H9 (cell line): Measurements from ENCODE around the gene LIX1L. TPM values are rescaled to one million over a fixed set of nuclear protein-coding genes. Genes with fewer than 3 reads are reported as not detected.

ENCODE experiments used
- DNase-seq: peaks from one replicate; pipeline ENCODE4 v3.0.0-alpha.2; 2017
- H2AFZ ChIP-seq: one replicate; pipeline ENCODE4 v1.6.1; 2013; ENCODE audit warnings: mild to moderate bottlenecking, low read length, control low read depth, moderate library complexity
- H2AK5ac ChIP-seq: 2 replicates; pipeline ENCODE4 v1.6.1; 2013; ENCODE audit warnings: low read length, control low read depth, mixed read lengths; ENCODE audit not compliant: insufficient read length
- H2BK120ac ChIP-seq: one replicate; pipeline ENCODE4 v1.6.1; 2013; ENCODE audit warnings: low read depth, mild to moderate bottlenecking, low read length, control low read depth, inconsistent platforms; ENCODE audit not compliant: poor library complexity, severe bottlenecking
- H2BK12ac ChIP-seq: 2 replicates; pipeline ENCODE4 v1.6.1; 2013; ENCODE audit warnings: low read length, control low read depth, mixed read lengths, low read depth; ENCODE audit not compliant: insufficient read length
- H2BK15ac ChIP-seq: 2 replicates; pipeline ENCODE4 v1.6.1; 2013; ENCODE audit warnings: low read depth, low read length, control low read depth
- H2BK20ac ChIP-seq: one replicate; pipeline ENCODE4 v1.6.1; 2013; ENCODE audit warnings: low read depth, mild to moderate bottlenecking, low read length, control low read depth, inconsistent platforms; ENCODE audit not compliant: poor library complexity, severe bottlenecking
- H2BK5ac ChIP-seq: 2 replicates; pipeline ENCODE4 v1.6.1; 2013; ENCODE audit warnings: low read length, control low read depth, mixed read lengths; ENCODE audit not compliant: insufficient read length
- H3K14ac ChIP-seq: 2 replicates; pipeline ENCODE4 v1.6.1; 2013; ENCODE audit warnings: low read length, control low read depth; ENCODE audit not compliant: insufficient read depth
- H3K18ac ChIP-seq: 2 replicates; pipeline ENCODE4 v1.6.1; 2013; ENCODE audit warnings: low read depth, mild to moderate bottlenecking, mixed read lengths, low read length, control low read depth; ENCODE audit not compliant: insufficient read length
- H3K23ac ChIP-seq: 2 replicates; pipeline ENCODE4 v1.6.1; 2013; ENCODE audit warnings: low read length, control low read depth, mixed read lengths, low read depth; ENCODE audit not compliant: insufficient read length
- H3K23me2 ChIP-seq: 2 replicates; pipeline ENCODE4 v1.6.1; 2013; ENCODE audit warnings: low read depth, mild to moderate bottlenecking, mixed read lengths, low read length, control low read depth; ENCODE audit not compliant: insufficient read length, poor library complexity, severe bottlenecking
- H3K27ac ChIP-seq: 2 replicates; pipeline ENCODE4 v1.5.1; 2013; ENCODE audit warnings: low read length, control low read depth, mixed read lengths, low read depth; ENCODE audit not compliant: insufficient read length
- H3K27me3 ChIP-seq: 2 replicates; pipeline ENCODE4 v1.6.1; 2013; ENCODE audit warnings: low read length, control low read depth, inconsistent platforms; ENCODE audit not compliant: insufficient read depth
- H3K4ac ChIP-seq: 2 replicates; pipeline ENCODE4 v1.6.1; 2013; ENCODE audit warnings: low read depth, mild to moderate bottlenecking, control low read depth, inconsistent platforms, low read length, moderate library complexity
- H3K4me1 ChIP-seq: 2 replicates; pipeline ENCODE4 v1.6.1; 2013; ENCODE audit warnings: low read length, control low read depth, inconsistent platforms; ENCODE audit not compliant: insufficient read depth
- H3K4me2 ChIP-seq: 2 replicates; pipeline ENCODE4 v1.6.1; 2013; ENCODE audit warnings: low read length, control low read depth, mixed read lengths; ENCODE audit not compliant: insufficient read length, insufficient read depth
- H3K56ac ChIP-seq: 2 replicates; pipeline ENCODE4 v1.6.1; 2013; ENCODE audit warnings: low read depth, mild to moderate bottlenecking, mixed read lengths, low read length, control low read depth; ENCODE audit not compliant: insufficient read length
- H3K79me1 ChIP-seq: 2 replicates; pipeline ENCODE4 v1.6.1; 2013; ENCODE audit warnings: low read depth, mild to moderate bottlenecking, moderate library complexity, low read length, control low read depth, inconsistent platforms; ENCODE audit not compliant: insufficient read depth, poor library complexity, severe bottlenecking
- H3K79me2 ChIP-seq: 2 replicates; pipeline ENCODE4 v1.6.1; 2013; ENCODE audit warnings: low read length, control low read depth, inconsistent platforms; ENCODE audit not compliant: insufficient read depth
- H3K9ac ChIP-seq: 2 replicates; pipeline ENCODE4 v1.6.1; 2013; ENCODE audit warnings: low read length, control low read depth, mixed read lengths; ENCODE audit not compliant: insufficient read length; ENCODE audit errors: extremely low read depth
- H3K9me3 ChIP-seq: one replicate; pipeline ENCODE4 v1.6.1; 2013; ENCODE audit warnings: low read depth, low read length, inconsistent platforms; ENCODE audit not compliant: control insufficient read depth
- H3T11ph ChIP-seq: one replicate; pipeline ENCODE4 v1.6.1; 2013; ENCODE audit warnings: mild to moderate bottlenecking, low read length, control low read depth, inconsistent platforms
- H4K20me1 ChIP-seq: one replicate; pipeline ENCODE4 v1.6.1; 2013; ENCODE audit not compliant: control insufficient read depth, insufficient read length, insufficient read depth
- H4K5ac ChIP-seq: 2 replicates; pipeline ENCODE4 v1.6.1; 2013; ENCODE audit warnings: low read depth, mild to moderate bottlenecking, mixed read lengths, low read length, control low read depth; ENCODE audit not compliant: insufficient read length
- H4K8ac ChIP-seq: replicated peaks from 2 replicates; pipeline ENCODE4 v1.6.1; 2013; ENCODE audit warnings: low read length, control low read depth, mixed read lengths, low read depth; ENCODE audit not compliant: insufficient read length
- H4K91ac ChIP-seq: 2 replicates; pipeline ENCODE4 v1.6.1; 2013; ENCODE audit warnings: low read depth, mild to moderate bottlenecking, moderate library complexity, mixed read lengths, low read length, control low read depth; ENCODE audit not compliant: insufficient read length
- H3K27ac Mint-ChIP-seq, 3 experiments: 2 replicates in 2 of 3; 3 replicates in 1 of 3; pipeline ENCODE4 v1.8.0; 2020 to 2021; ENCODE audit warnings: mixed read lengths in 3 of 3, mild to moderate bottlenecking in 1 of 3, moderate library complexity in 1 of 3
- H3K27me3 Mint-ChIP-seq: 2 replicates; pipeline ENCODE4 v1.8.0; 2021; ENCODE audit warnings: low read depth, mild to moderate bottlenecking, moderate library complexity, mixed read lengths
- H3K36me3 Mint-ChIP-seq, 3 experiments: 2 replicates in 2 of 3; 3 replicates in 1 of 3; pipeline ENCODE4 v1.8.0; 2020 to 2021; ENCODE audit warnings: low read depth in 3 of 3, mixed read lengths in 3 of 3; ENCODE audit not compliant: insufficient read depth in 1 of 3
- H3K4me1 Mint-ChIP-seq, 2 experiments: 2 replicates each; pipeline ENCODE4 v1.8.0; 2020; ENCODE audit warnings: mixed read lengths in 2 of 2
- H3K4me3 Mint-ChIP-seq, 2 experiments: 2 replicates in 1 of 2; 3 replicates in 1 of 2; pipeline ENCODE4 v1.8.0; 2020 to 2021; ENCODE audit warnings: mild to moderate bottlenecking in 2 of 2, mixed read lengths in 2 of 2, moderate library complexity in 1 of 2
- H3K9me3 Mint-ChIP-seq, 2 experiments: 2 replicates in 1 of 2; 3 replicates in 1 of 2; pipeline ENCODE4 v1.8.0; 2020; ENCODE audit warnings: mild to moderate bottlenecking in 2 of 2, mixed read lengths in 2 of 2, moderate library complexity in 1 of 2
- WGBS: extraction: QIAGEN DNeasy Blood & Tissue Kit; methylation state at CpG from one replicate; pipeline ENCODE4 v1.1.7; 2013; ENCODE audit warnings: missing lambda C conversion rate, low lambda C conversion rate, mixed read lengths; ENCODE audit not compliant: insufficient read length; ENCODE audit errors: extremely low coverage; 5-methylcytosine and 5-hydroxymethylcytosine counted together
- total RNA-seq: library from RNA; stranded (reverse); gene quantifications from 2 replicates; pipeline ENCODE4 v1.2.1, GENCODE V29; 2021
- TF ChIP-seq, protein P1 (sequence below): fragments of 200-600 bp; sonication (generic); conservative IDR thresholded peaks from 3 replicates; pipeline ENCODE4 v1.8.0; 2021; ENCODE audit warnings: antibody characterized with exemption, mild to moderate bottlenecking

LIX1L gene
- total RNA-seq, 1 experiment from 2014 or later, result 5.9 TPM

GRCh38 chr1:145946477-145946986 lies 11.3 kb downstream of the LIX1L start:
- H3K56ac ChIP-seq, result no peak overlapping the region
- no peak overlapping the region for H2BK5ac ChIP-seq
- Mint-ChIP-seq H3K4me1 (peaks cover 16 to 21% of the 10 kb centered on the region in 2 experiments), H3K9me3 (no peaks in the 10 kb centered on the region), H3K4me3 (no peak overlapping the region), H3K27me3 (no peaks in the 10 kb centered on the region), H3K27ac (no peak overlapping the region), H3K36me3 (no peaks in the 10 kb centered on the region)
- no peak overlapping the region for H4K8ac ChIP-seq
- no peak overlapping the region for H3K18ac ChIP-seq
- H3K79me2 ChIP-seq, result no peaks in the 10 kb centered on the region
- no peak overlapping the region for H2AK5ac ChIP-seq
- H2BK12ac ChIP-seq, result no peak overlapping the region
- H2BK20ac ChIP-seq, result no peak overlapping the region
- H4K20me1 ChIP-seq, result no peaks in the 10 kb centered on the region
- DNase-seq, result no peak
- H4K91ac ChIP-seq, result no peak overlapping the region
- H3K27me3 ChIP-seq, result no peaks in the 10 kb centered on the region
- no peak overlapping the region for H2BK120ac ChIP-seq
- no peak overlapping the region for H3K23ac ChIP-seq
- H3K4me1 ChIP-seq, result peaks cover 6% of the 10 kb centered on the region; the same call in 1 of the 2 replicates
- no peak overlapping the region for H3T11ph ChIP-seq
- no peaks in the 10 kb centered on the region for H3K23me2 ChIP-seq
- no peaks in the 10 kb centered on the region for H3K79me1 ChIP-seq
- no peak overlapping the region for H2AFZ ChIP-seq
- no peak overlapping the region for H3K27ac ChIP-seq
- no peak overlapping the region for H4K5ac ChIP-seq
- WGBS, result no CpG with 5 or more reads among the region's 4 CpGs
- H3K4ac ChIP-seq, result no peak overlapping the region
- TF ChIP-seq, protein P1, sequence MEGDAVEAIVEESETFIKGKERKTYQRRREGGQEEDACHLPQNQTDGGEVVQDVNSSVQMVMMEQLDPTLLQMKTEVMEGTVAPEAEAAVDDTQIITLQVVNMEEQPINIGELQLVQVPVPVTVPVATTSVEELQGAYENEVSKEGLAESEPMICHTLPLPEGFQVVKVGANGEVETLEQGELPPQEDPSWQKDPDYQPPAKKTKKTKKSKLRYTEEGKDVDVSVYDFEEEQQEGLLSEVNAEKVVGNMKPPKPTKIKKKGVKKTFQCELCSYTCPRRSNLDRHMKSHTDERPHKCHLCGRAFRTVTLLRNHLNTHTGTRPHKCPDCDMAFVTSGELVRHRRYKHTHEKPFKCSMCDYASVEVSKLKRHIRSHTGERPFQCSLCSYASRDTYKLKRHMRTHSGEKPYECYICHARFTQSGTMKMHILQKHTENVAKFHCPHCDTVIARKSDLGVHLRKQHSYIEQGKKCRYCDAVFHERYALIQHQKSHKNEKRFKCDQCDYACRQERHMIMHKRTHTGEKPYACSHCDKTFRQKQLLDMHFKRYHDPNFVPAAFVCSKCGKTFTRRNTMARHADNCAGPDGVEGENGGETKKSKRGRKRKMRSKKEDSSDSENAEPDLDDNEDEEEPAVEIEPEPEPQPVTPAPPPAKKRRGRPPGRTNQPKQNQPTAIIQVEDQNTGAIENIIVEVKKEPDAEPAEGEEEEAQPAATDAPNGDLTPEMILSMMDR, result no peak
- no peak overlapping the region for H3K9ac ChIP-seq
- no peak overlapping the region for H3K4me2 ChIP-seq
- H3K14ac ChIP-seq, result no peak overlapping the region
- H2BK15ac ChIP-seq, result no peak overlapping the region
- no peaks in the 10 kb centered on the region for H3K9me3 ChIP-seq
